Measurements from ENCODE around the gene RNF111. TPM values are rescaled to one million over a fixed set of nuclear protein-coding genes. Genes with fewer than 3 reads are reported as not detected.
"Not testable (repeated sequence)": the region's sequence is repeated elsewhere in the genome, so short reads cannot be mapped to it uniquely, and the experiment has no call there.

The RNF111 gene
- total RNA-seq, 3 donors from 2014 or later: 22.6 to 25.0 (median 25.0) TPM

DNA sequence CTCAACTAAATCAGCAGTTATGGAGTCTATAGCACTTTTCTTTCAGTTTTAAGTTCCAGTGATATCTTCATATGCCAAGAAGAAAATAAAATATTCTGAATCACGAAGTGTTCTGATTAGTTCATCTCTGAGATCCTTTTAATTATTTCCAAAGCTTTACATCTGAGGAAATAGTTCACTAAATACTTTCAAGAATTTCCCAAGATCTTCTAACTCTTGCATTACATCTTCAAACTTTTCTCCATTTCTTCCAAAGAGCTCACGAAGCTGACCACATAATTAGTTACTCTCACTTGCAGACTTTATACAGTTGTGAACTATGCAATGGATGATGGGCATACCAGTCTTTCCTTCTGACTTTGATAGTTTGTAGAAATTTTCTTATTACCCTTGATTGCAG lies 4.2 kb upstream of the RNF111 start:
- Mint-ChIP-seq H3K4me3 (no peak overlapping the region), H3K27me3 (ENCODE audit: low read depth) (no peaks in the 10 kb centered on the region), H3K4me1 (ENCODE audit: low read depth) (peaks cover 29% of the 10 kb centered on the region), H3K9me3 (no peaks in the 10 kb centered on the region), H3K36me3 (ENCODE audit: insufficient read depth) (no peaks in the 10 kb centered on the region)
- DNase-seq (no peak), ATAC-seq (no peak)

GRCh38 chr15:58985443-58985842 lies 2.0 kb upstream of the RNF111 start:
- Mint-ChIP-seq H3K9me3 (no peaks in the 10 kb centered on the region), H3K4me1 (ENCODE audit: low read depth) (peaks cover 44% of the 10 kb centered on the region), H3K27me3 (ENCODE audit: low read depth) (no peaks in the 10 kb centered on the region), H3K4me3 (no peak overlapping the region), H3K36me3 (ENCODE audit: insufficient read depth) (peaks cover 3% of the 10 kb centered on the region)
- DNase-seq (no peak), ATAC-seq (no peak)

DNA sequence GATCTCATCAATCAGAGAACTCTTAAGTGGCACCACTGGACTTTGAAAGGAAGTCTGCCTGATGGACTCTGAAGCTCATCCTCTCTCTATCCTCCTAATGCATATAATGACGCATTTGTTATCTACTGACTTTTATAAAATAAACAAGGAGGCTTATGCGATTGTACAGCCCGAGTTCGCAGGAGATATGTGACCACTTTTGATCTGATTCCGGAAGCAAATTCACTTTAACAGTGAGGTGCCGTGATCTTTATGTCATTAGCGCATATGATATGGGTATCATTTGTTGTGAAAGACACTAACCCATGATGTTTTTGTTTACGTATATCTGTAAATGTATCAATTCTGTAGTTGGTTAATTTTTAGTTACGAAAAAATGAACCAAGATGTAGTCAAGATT lies 427 bp upstream of the RNF111 start:
- H3K4me3 Mint-ChIP-seq: peak overlapping the region; percentile 99
- peaks cover 12% of the 10 kb centered on the region for H3K36me3 Mint-ChIP-seq (ENCODE audit: insufficient read depth)
- DNase-seq (no peak), ATAC-seq (no peak)
- no peaks in the 10 kb centered on the region for H3K27me3 Mint-ChIP-seq (ENCODE audit: low read depth)
- H3K9me3 Mint-ChIP-seq: no peaks in the 10 kb centered on the region
- H3K4me1 Mint-ChIP-seq (ENCODE audit: low read depth): peaks cover 46% of the 10 kb centered on the region

DNA sequence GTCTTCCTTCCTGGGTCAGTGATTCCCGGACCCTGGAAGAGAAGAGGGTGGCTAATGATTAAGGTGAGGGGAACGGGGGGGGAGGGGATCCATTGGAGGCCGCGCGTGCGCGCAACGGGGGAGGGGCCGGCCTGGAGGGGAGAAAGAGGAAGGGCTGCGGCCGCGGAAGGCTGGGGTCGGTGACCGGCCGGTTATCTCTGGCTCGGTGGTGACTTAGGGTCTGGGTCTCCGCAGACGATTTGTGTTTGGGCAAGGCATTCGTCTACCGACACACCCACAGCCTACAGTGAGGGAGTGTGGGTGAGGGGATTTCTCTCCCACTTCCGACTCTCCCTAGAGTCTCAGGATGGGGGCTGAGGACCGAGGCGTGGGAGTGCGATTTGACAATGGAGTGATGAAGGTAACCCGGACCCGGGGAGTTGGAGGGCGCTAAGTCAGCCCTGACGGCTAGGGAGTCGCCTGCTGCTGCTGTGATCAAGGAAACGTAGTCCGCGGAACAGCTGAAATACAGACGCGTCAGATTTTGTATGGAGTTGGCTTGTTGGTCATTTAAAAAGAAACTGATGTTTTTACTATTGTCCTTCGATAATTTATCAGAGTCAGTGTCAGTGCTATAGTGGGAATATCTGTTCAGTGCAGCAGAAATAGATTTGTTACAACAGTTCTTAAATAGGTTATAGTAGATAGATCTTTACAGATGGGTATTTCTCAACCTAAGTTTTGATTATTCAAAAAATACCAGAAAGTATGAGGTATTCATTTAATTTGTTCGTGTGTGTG lies 733 bp downstream of the RNF111 start:
- peak; percentile 67 to 70 for ATAC-seq
- Mint-ChIP-seq H3K4me3 (peak overlapping the region; percentile 99), H3K36me3 (ENCODE audit: insufficient read depth) (peaks cover 15% of the 10 kb centered on the region), H3K27me3 (ENCODE audit: low read depth) (no peaks in the 10 kb centered on the region), H3K4me1 (ENCODE audit: low read depth) (peaks cover 44% of the 10 kb centered on the region), H3K9me3 (no peaks in the 10 kb centered on the region)
- DNase-seq: peak; percentile 39

DNA sequence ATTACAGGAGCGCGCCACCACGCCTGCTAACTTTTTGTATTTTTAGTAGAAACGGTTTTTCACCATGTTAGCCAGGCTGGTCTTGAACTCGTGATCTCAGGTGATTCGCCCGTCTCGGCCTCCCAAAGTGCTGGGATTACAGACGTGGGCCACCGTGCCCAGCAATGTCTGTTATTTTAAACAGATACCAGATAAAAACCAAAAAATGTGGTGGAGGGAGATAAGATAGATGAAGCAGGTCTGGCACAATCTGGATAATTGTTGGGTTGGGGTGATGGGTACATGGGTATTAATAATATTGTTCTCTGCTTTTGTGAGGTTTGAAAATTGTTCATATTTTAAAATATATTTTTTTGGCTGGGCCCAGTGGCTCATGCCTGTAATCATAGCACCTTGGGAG lies 4.7 kb downstream of the RNF111 start:
- peaks cover 23% of the 10 kb centered on the region for H3K36me3 Mint-ChIP-seq (ENCODE audit: insufficient read depth)
- H3K4me3 Mint-ChIP-seq: no peak overlapping the region
- no peaks in the 10 kb centered on the region for H3K27me3 Mint-ChIP-seq (ENCODE audit: low read depth)
- H3K9me3 Mint-ChIP-seq: no peaks in the 10 kb centered on the region
- ATAC-seq (no peak), DNase-seq (no peak)
- H3K4me1 Mint-ChIP-seq (ENCODE audit: low read depth): peaks cover 50% of the 10 kb centered on the region

DNA sequence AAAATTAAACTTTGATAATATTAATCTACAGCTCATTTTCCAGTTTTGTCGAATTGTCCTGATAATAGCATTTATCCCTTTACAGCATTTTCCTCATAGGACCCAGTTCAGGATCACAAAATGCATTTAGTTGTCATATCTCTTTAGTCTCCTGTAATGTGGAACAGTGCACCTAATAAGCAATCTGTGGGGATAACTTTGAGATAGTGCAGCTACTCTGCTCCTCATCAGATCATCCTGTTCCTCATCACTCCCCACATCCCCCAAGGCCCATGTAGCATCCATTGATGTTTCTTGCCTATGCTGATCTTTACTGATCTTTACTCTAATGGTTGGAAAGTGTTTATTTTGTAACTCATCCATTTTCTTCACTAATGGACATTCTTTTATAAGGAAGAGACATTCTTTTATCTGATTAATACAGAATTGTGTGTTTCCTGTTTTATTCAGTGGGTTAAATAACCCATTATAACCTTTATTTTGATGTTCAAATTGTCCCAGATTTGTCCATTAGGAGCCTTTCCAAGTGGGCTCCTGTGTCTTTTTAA lies 7.5 kb downstream of the RNF111 start:
- H3K4me1 Mint-ChIP-seq (ENCODE audit: low read depth): peaks cover 48% of the 10 kb centered on the region
- DNase-seq: no peak
- no peaks in the 10 kb centered on the region for H3K9me3 Mint-ChIP-seq
- peaks cover 21% of the 10 kb centered on the region for H3K36me3 Mint-ChIP-seq (ENCODE audit: insufficient read depth)
- no peak overlapping the region for H3K4me3 Mint-ChIP-seq
- no peaks in the 10 kb centered on the region for H3K27me3 Mint-ChIP-seq (ENCODE audit: low read depth)
- no peak for ATAC-seq

GRCh38 chr15:58999694-59000093 lies 12.2 kb downstream of the RNF111 start:
- ATAC-seq: no peak
- H3K9me3 Mint-ChIP-seq: no peaks in the 10 kb centered on the region
- H3K4me3 Mint-ChIP-seq: no peak overlapping the region
- DNase-seq: no peak
- H3K27me3 Mint-ChIP-seq (ENCODE audit: low read depth): no peaks in the 10 kb centered on the region
- H3K4me1 Mint-ChIP-seq (ENCODE audit: low read depth): peaks cover 51% of the 10 kb centered on the region
- H3K36me3 Mint-ChIP-seq (ENCODE audit: insufficient read depth): peaks cover 20% of the 10 kb centered on the region

- not testable (repeated sequence) for DNase-seq; ATAC-seq; H3K4me3 Mint-ChIP-seq; H3K27me3 Mint-ChIP-seq (ENCODE audit: low read depth); H3K9me3 Mint-ChIP-seq
- H3K36me3 Mint-ChIP-seq (ENCODE audit: insufficient read depth): peaks cover 20% of the 10 kb centered on the region
- peaks cover 47% of the 10 kb centered on the region for H3K4me1 Mint-ChIP-seq (ENCODE audit: low read depth)
Observed at GRCh38 chr15:59000251-59000650, 12.8 kb downstream of the RNF111 start.

GRCh38 chr15:59001946-59002345 lies 14.5 kb downstream of the RNF111 start:
- no peaks in the 10 kb centered on the region for H3K27me3 Mint-ChIP-seq (ENCODE audit: low read depth)
- no peak overlapping the region for H3K4me3 Mint-ChIP-seq
- ATAC-seq (no peak), DNase-seq (no peak)
- H3K36me3 Mint-ChIP-seq (ENCODE audit: insufficient read depth): peaks cover 27% of the 10 kb centered on the region
- H3K9me3 Mint-ChIP-seq: no peaks in the 10 kb centered on the region
- H3K4me1 Mint-ChIP-seq (ENCODE audit: low read depth): peaks cover 55% of the 10 kb centered on the region

DNA sequence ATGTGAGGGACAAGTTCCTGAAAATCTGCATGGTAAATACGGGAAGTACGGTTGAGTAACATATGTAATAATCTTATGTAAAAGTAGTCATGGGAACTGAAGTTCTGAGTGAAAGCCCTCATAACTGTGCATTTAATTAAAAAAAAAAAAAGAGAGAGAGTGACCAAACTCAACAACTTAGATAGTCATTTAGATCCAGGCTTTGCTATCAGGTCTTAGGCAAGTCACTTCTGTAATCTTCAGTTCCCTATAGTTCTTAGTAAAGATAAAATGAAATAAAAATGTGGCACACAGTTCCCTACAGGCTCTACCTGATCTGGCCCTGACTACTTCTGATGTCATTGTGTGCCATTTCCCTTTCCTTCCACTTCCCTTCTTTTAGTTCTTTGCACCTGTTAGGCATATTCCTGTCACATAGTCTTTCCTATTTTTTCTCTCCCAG lies 15.0 kb downstream of the RNF111 start:
- H3K9me3 Mint-ChIP-seq: no peaks in the 10 kb centered on the region
- no peak overlapping the region for H3K4me3 Mint-ChIP-seq
- no peaks in the 10 kb centered on the region for H3K27me3 Mint-ChIP-seq (ENCODE audit: low read depth)
- H3K4me1 Mint-ChIP-seq (ENCODE audit: low read depth): peaks cover 54% of the 10 kb centered on the region
- no peak for DNase-seq
- ATAC-seq: no peak
- peaks cover 32% of the 10 kb centered on the region for H3K36me3 Mint-ChIP-seq (ENCODE audit: insufficient read depth)

GRCh38 chr15:59005579-59005978 lies 18.1 kb downstream of the RNF111 start:
- H3K9me3 Mint-ChIP-seq: no peaks in the 10 kb centered on the region
- H3K4me1 Mint-ChIP-seq (ENCODE audit: low read depth): peaks cover 45% of the 10 kb centered on the region
- DNase-seq: no peak

DNA sequence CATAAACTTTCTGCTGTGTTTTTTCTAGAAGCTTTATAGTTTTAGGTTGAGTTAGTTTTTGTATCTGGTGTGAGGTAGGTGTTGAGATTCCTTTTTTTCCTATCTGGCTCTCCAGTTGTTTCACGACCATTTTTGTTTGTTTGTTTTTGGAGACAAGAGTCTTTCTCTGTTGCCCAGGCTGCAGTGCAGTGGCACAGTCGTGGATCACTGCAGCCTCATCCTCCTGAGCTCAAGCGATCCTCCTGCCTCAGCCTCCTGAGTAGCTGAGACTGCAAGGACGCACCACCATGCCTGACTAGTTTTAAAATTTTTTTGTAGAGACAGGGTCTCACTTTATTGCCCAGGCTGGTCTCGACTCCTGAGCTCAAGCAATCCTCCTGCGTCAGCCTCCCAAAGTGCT lies 20.6 kb downstream of the RNF111 start:
- no peak for ATAC-seq
- no peak overlapping the region for H3K4me3 Mint-ChIP-seq
- DNase-seq: no peak
- H3K27me3 Mint-ChIP-seq (ENCODE audit: low read depth): no peaks in the 10 kb centered on the region
- H3K4me1 Mint-ChIP-seq (ENCODE audit: low read depth): peaks cover 36% of the 10 kb centered on the region
- no peaks in the 10 kb centered on the region for H3K9me3 Mint-ChIP-seq
- H3K36me3 Mint-ChIP-seq (ENCODE audit: insufficient read depth): peaks cover 34% of the 10 kb centered on the region

More at GRCh38 chr15:59005579-59005978, 18.1 kb downstream of the RNF111 start:
- Mint-ChIP-seq H3K27me3 (ENCODE audit: low read depth) (no peaks in the 10 kb centered on the region), H3K4me3 (no peak overlapping the region), H3K36me3 (ENCODE audit: insufficient read depth) (peaks cover 41% of the 10 kb centered on the region)
- ATAC-seq: no peak

DNA sequence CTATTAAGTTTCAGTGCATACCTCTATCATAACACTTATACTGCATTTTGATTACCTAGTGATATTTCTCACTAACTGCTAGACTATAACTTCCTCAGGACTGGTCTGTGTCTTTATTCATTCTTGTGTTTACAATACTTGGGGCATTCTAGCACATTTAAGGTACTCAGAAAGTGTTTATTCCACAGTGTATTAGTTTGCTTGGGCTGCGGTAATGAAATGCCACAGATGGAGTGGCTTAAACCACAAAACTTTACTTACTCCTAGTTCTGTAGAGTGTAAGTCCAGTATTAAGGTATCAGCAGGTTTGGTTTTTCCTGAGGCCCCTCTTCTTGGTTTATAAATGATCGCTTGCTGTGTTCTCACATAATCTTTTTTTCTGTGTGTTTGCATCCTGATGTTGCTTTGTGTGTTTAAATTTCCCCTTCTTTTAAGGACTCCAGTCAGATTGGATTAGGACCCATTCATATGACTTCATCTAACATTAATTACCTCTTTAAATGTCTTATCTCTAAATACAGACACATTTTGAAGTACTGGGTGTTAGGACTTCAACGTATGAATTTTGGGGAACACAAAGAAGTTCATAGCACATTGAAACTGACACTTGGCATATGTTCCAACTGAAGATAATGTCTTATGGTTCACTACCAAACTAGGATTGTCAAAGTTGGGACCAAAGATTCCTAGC lies 23.9 kb downstream of the RNF111 start:
- H3K4me3 Mint-ChIP-seq: no peak overlapping the region
- no peak for DNase-seq
- H3K4me1 Mint-ChIP-seq (ENCODE audit: low read depth): peaks cover 31% of the 10 kb centered on the region
- H3K27me3 Mint-ChIP-seq (ENCODE audit: low read depth): no peaks in the 10 kb centered on the region
- no peaks in the 10 kb centered on the region for H3K9me3 Mint-ChIP-seq
- peaks cover 22% of the 10 kb centered on the region for H3K36me3 Mint-ChIP-seq (ENCODE audit: insufficient read depth)
- ATAC-seq: no peak

DNA sequence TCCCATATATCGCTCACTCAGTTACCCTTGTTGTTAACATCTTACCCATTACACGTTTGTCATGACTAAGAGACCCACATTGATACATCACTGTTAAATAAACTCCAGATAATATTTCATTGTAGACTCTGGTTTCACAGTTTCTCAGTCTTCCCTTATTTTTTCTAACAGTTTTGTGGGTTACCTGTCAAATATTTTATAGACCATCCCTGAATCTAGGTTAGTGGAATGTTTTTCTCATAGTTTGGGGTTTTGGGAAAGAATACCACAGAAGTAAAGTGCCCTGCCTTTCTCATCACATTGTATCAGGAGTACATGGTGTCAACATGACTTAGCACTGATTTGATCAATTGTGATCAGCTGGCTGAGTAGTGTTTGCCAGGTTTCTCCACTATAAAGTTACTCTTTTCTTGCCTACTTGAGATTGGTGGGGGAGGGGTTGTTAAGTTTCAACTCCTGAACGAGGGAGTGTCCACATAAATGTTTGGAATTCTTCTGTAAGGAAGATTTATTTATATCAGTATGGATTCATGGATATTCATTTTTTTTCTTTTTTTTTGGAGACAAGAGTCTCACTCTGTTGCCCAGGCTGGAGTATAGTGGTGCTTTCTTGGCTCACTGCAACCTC lies 25.9 kb downstream of the RNF111 start:
- ATAC-seq (no peak), DNase-seq (no peak)
- Mint-ChIP-seq H3K9me3 (no peaks in the 10 kb centered on the region), H3K27me3 (ENCODE audit: low read depth) (no peaks in the 10 kb centered on the region), H3K4me1 (ENCODE audit: low read depth) (peaks cover 28% of the 10 kb centered on the region), H3K36me3 (ENCODE audit: insufficient read depth) (peaks cover 13% of the 10 kb centered on the region), H3K4me3 (no peak overlapping the region)

Measured in activated T-cell treated with anti-CD3 and anti-CD28 coated beads, Interleukin-2, amount 50 U/mL, for 4 hours (primary cell).